Calu3 (cell line): ENCODE measurements around the gene HPN. TPM values are rescaled to one million over a fixed set of nuclear protein-coding genes. Genes with fewer than 3 reads are reported as not detected.

ENCODE experiments used
- BruUV-seq: library from RNA; stranded (reverse); fragments of 400-500 nt; replicated peaks from 2 replicates; lab custom pipeline; 2021; lab: Mats Ljungman, UMichigan
- CTCF ChIA-PET: fragments of 300-600 bp; sonication (Branson Sonifier 250); formaldehyde crosslinking; loops from one replicate; lab custom pipeline; 2022; ENCODE audit warnings: antibody characterized with exemption; lab: Charles Lee
- DNase-seq: peaks from one replicate; pipeline ENCODE4 v3.0.0; 2022
- H3K27ac Mint-ChIP-seq: one replicate; pipeline ENCODE4 v1.8.0; 2022; ENCODE audit warnings: mixed read lengths; ENCODE audit not compliant: unreplicated experiment
- H3K27me3 Mint-ChIP-seq: one replicate; pipeline ENCODE4 v1.8.0; 2022; ENCODE audit warnings: mixed read lengths; ENCODE audit not compliant: unreplicated experiment
- H3K36me3 Mint-ChIP-seq: one replicate; pipeline ENCODE4 v1.8.0; 2022; ENCODE audit warnings: mild to moderate bottlenecking, moderate library complexity, mixed read lengths; ENCODE audit not compliant: insufficient read depth, unreplicated experiment
- H3K4me1 Mint-ChIP-seq: one replicate; pipeline ENCODE4 v1.8.0; 2022; ENCODE audit warnings: mild to moderate bottlenecking, low read depth, mixed read lengths; ENCODE audit not compliant: unreplicated experiment
- H3K4me3 Mint-ChIP-seq: one replicate; pipeline ENCODE4 v1.8.0; 2022; ENCODE audit warnings: mild to moderate bottlenecking, low read depth, moderate library complexity, mixed read lengths; ENCODE audit not compliant: unreplicated experiment
- H3K9me3 Mint-ChIP-seq: one replicate; pipeline ENCODE4 v1.8.0; 2022; ENCODE audit warnings: low read depth, mixed read lengths; ENCODE audit not compliant: unreplicated experiment
- intact Hi-C: fragments of 100-400 bp; cut with micrococcal nuclease; formaldehyde crosslinking; loops from one replicate; pipeline ENCODE4 v1.10.0; 2022; ENCODE audit not compliant: unreplicated experiment
- total RNA-seq: library from RNA; stranded (reverse); gene quantifications from 2 replicates; pipeline ENCODE4 v1.2.3, GENCODE V29; 2022
- TF ChIP-seq, protein P1 (sequence below): fragments of 200-600 bp; IDR thresholded peaks from one replicate; pipeline ENCODE4 v1.8.0; 2022; ENCODE audit warnings: antibody characterized with exemption; ENCODE audit not compliant: unreplicated experiment

Gene HPN
- total RNA-seq, 1 experiment from 2014 or later: 1.4 TPM

DNA sequence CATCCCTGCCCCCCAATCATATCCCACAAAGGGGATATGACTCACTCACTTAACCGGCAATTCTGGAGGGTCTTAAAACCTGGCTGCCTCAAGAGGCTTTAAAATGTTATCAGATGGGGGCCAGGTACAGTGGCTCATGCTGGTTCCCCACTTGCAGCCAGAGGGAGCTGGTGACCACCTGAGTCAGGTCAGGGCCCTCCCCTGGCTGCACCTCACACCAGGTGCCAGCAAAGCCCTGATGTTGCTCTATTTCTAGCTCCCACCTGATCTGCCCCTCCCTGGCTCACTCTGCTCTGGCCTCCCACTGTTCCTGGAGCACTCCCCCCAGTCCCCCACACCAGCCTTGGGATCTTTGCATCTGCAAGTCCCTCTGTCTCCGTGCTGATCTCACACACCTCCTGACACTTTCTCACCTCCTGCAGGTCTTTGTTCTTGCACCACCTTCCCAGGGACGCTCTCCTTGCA is 14.2 kb downstream of the HPN start:
- H3K4me1 Mint-ChIP-seq: peaks cover 9% of the 10 kb centered on the region
- CTCF ChIA-PET: interaction anchor here (0.6 to 1.8 kb wide), 16 partner anchors 9 to 690 kb away, joined by 3 to 12 read pairs (median 5); partner anchors contain the start of genes LGI4, PSENEN and U2AF1L4
- H3K9me3 Mint-ChIP-seq: no peaks in the 10 kb centered on the region
- no peak overlapping the region for H3K4me3 Mint-ChIP-seq
- H3K27me3 Mint-ChIP-seq: no peaks in the 10 kb centered on the region
- no TSS peak for BruUV-seq
- TF ChIP-seq, protein P1, sequence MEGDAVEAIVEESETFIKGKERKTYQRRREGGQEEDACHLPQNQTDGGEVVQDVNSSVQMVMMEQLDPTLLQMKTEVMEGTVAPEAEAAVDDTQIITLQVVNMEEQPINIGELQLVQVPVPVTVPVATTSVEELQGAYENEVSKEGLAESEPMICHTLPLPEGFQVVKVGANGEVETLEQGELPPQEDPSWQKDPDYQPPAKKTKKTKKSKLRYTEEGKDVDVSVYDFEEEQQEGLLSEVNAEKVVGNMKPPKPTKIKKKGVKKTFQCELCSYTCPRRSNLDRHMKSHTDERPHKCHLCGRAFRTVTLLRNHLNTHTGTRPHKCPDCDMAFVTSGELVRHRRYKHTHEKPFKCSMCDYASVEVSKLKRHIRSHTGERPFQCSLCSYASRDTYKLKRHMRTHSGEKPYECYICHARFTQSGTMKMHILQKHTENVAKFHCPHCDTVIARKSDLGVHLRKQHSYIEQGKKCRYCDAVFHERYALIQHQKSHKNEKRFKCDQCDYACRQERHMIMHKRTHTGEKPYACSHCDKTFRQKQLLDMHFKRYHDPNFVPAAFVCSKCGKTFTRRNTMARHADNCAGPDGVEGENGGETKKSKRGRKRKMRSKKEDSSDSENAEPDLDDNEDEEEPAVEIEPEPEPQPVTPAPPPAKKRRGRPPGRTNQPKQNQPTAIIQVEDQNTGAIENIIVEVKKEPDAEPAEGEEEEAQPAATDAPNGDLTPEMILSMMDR: peak; percentile 77
- H3K36me3 Mint-ChIP-seq: no peaks in the 10 kb centered on the region
- H3K27ac Mint-ChIP-seq: no peak overlapping the region
- intact Hi-C loops: loop anchor here (1.0 kb wide), 1 partner anchor 35 kb away; no protein-coding TSS in a partner anchor
- DNase-seq: peak; percentile 77

DNA sequence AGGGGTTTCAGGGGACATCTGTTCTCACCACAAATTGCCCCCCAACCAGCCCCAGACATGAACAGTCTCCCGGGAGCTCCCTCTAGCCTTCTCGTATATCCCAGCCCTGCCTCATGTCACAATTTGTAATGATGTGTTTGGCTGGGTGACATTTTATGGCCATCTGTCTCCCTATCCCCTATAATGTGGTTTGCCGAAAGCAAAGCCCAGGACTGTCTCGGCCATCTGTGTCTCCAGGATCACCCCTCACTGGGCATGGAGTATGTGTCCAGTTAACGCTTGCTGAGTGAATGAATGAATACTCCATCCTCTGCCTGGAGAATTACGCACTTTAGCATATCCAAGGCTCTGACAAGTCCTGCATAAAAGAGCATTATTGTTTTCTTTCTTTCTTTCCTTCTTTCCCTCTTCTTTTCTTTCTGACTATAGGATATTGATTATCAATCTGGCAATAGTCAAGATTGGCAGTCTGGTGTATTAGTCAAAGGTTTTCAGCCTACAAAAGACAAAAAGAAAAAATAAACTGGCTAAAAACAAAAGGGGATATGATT is 15.1 kb downstream of the HPN start:
- Mint-ChIP-seq H3K4me3 (no peak overlapping the region), H3K9me3 (no peaks in the 10 kb centered on the region), H3K27me3 (no peaks in the 10 kb centered on the region), H3K4me1 (peaks cover 9% of the 10 kb centered on the region), H3K36me3 (no peaks in the 10 kb centered on the region), H3K27ac (no peak overlapping the region)
- TF ChIP-seq, protein P1: no peak
- CTCF ChIA-PET: interaction anchor here (0.7 to 1.8 kb wide), 8 partner anchors 10 to 508 kb away, joined by 3 to 12 read pairs (median 6); partner anchors contain the start of gene LGI4
- no TSS peak for BruUV-seq
- DNase-seq: no peak
- intact Hi-C loops: no loop called here

DNA sequence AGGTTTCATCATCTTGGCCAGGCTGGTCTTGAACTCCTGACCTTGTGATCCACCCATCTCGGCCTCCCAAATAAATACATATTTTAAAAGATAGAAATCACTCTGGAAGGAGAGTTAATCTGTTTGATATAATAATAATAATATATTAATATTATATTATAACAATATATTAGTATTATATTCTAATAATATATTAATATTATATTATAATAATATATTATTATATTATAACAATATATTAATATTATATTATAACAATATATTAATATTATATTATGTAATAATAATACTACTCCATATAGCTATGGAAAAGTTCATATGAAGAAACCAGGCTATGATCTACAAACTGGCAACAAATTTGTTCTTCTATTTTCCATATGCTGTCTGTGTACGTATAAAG is 16.8 kb downstream of the HPN start:
- DNase-seq: no peak
- CTCF ChIA-PET: interaction anchor here (0.8 to 1.0 kb wide), 2 partner anchors 8 to 14 kb away, joined by 3 to 4 read pairs; no protein-coding TSS in a partner anchor
- TF ChIP-seq, protein P1: no peak
- no peaks in the 10 kb centered on the region for H3K27me3 Mint-ChIP-seq
- H3K27ac Mint-ChIP-seq: no peak overlapping the region
- H3K9me3 Mint-ChIP-seq: no peaks in the 10 kb centered on the region
- BruUV-seq: no TSS peak
- H3K4me1 Mint-ChIP-seq: peaks cover 10% of the 10 kb centered on the region
- no peaks in the 10 kb centered on the region for H3K36me3 Mint-ChIP-seq
- intact Hi-C loops: no loop called here
- no peak overlapping the region for H3K4me3 Mint-ChIP-seq

DNA sequence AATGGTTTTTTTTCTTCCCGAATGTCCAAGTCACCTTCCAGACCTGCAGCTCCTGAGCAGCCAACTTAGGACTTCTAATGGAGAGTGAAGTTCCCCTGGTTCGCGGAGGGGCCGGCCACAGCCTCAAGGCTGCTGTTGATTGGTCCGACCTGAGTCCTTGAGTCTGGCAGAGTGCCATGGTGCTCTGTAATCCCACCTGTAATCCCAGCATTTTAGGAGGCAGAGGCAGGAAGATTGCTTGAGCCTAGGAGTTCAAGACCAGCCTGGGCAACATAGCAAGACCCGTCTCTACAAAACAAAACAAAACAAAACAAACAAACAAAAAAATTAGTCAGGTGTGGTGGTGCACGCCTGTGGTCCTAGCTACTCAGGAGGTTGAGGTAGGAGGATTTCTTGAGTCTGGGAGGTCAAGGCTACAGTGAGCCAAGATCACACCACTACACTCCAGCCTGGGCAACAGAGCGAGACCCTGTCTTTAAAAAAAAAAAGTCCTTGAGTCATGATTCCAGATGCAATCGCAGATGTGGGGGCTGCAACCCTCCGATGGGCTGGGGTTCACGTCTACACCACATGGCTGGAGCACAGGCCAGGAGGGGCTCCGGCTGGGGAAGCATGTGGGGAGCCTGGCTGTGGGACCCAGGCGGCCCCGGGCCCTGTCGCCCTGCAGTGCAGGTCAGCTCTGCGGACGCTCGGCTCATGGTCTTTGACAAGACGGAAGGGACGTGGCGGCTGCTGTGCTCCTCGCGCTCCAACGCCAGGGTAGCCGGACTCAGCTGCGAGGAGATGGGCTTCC is 17.7 kb downstream of the HPN start:
- CTCF ChIA-PET: interaction anchor here (0.8 to 1.0 kb wide), 2 partner anchors 8 to 15 kb away, joined by 3 to 4 read pairs; no protein-coding TSS in a partner anchor
- intact Hi-C loops: no loop called here
- peaks cover 18% of the 10 kb centered on the region for H3K4me1 Mint-ChIP-seq

More for the DNA sequence above, 17.7 kb downstream of the HPN start:
- Mint-ChIP-seq H3K9me3 (no peaks in the 10 kb centered on the region), H3K27ac (no peak overlapping the region), H3K27me3 (no peaks in the 10 kb centered on the region), H3K36me3 (no peaks in the 10 kb centered on the region), H3K4me3 (no peak overlapping the region)
- DNase-seq: no peak
- BruUV-seq: no TSS peak
- TF ChIP-seq, protein P1: no peak
